NB4 (cell line): ENCODE measurements around the gene MAD1L1.

Experiments
- MYC ChIP-seq: IDR thresholded peaks from 2 replicates; pipeline ENCODE4 v1.6.1; 2011; ENCODE audit warnings: low read depth, low read length
- POLR2A ChIP-seq: IDR thresholded peaks from 2 replicates; pipeline ENCODE4 v1.6.1; 2011; ENCODE audit warnings: mild to moderate bottlenecking; ENCODE audit not compliant: insufficient read length; ENCODE audit errors: extremely low read depth

DNA sequence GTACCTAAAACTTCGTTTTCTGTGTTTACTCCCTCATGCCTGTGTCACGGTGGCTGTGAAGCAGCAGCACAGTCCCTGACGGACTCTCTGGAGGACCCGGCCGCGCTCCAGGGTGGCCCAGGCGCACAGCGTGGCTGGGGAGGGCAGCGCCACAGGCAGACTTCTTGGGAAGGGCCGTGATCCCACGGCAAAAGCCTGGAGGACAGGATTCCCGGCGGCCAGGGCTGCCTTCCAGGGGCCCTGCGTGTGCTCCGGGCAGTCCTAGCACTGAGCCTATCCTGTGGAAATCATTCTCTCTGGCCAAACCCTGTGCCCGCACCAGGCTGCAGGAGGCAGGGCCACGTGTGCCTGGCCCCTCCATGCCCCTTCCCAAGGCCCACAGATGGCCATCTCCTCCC, 244.2 kb downstream of the MAD1L1 start:
- TF ChIP-seq MYC (no peak), POLR2A (no peak)
